HepG2 (cell line): ENCODE results near the gene SPATA32. TPM values are rescaled to one million over a fixed set of nuclear protein-coding genes. Genes with fewer than 3 reads are reported as not detected.

Source experiments
- ATAC-seq: fragments of 200-7000 bp; cut with Tn5 transposase; 3 replicates; pipeline ENCODE4 v1.9.1; 2020; ENCODE audit warnings: mild to moderate bottlenecking, moderate library complexity
- BruUV-seq: library from RNA; stranded (reverse); fragments of 400-500 nt; replicated peaks from 2 replicates; lab custom pipeline; 2021; lab: Mats Ljungman, UMichigan
- CTCF ChIA-PET: fragments of 300-600 bp; formaldehyde crosslinking; extraction: SDS; loops from one replicate; lab custom pipeline; 2021; ENCODE audit warnings: low total read pairs, inconsistent platforms, low intra/inter-chr PET ratio; lab: Yijun Ruan, JAX
- POLR2A ChIA-PET: fragments of 350-600 bp; sonication (Branson Sonifier 250); formaldehyde crosslinking; loops from one replicate; lab custom pipeline; 2020; ENCODE audit warnings: antibody characterized with exemption, inconsistent platforms; lab: Yijun Ruan, JAX
- DNase-seq: peaks from one replicate; pipeline ENCODE4 v3.0.0-alpha.2; 2015; ENCODE audit warnings: low spot score
- FAIRE-seq: peaks from 3 replicates; lab custom pipeline; 2011; peaks lifted over from hg19 to GRCh38; lab: Jason Lieb, UNC
- H2AFZ ChIP-seq: one replicate; pipeline ENCODE4 v1.6.1; 2011; ENCODE audit warnings: low read length, inconsistent platforms
- H3K27ac ChIP-seq: fragments of 300-600 bp; 3 replicates; pipeline ENCODE4 v1.8.0; 2011; ENCODE audit warnings: mixed run types, mild to moderate bottlenecking, mixed read lengths, low read length, inconsistent platforms; ENCODE audit not compliant: insufficient read depth; ENCODE audit errors: extremely low read length
- H3K27me3 ChIP-seq, 2 experiments: fragments of 200-600 bp in 1 of 2; 2 replicates in 1 of 2; 3 replicates in 1 of 2; pipeline versions ENCODE4 v1.6.0 to v1.8.0; 2011; ENCODE audit warnings: low read length in 2 of 2, mild to moderate bottlenecking in 2 of 2, moderate library complexity in 2 of 2, inconsistent platforms in 1 of 2; ENCODE audit not compliant: insufficient read depth in 2 of 2, control insufficient read depth in 1 of 2
- H3K36me3 ChIP-seq, 2 experiments: fragments of 200-600 bp in 1 of 2; replicated peaks in 1 of 2; 2 replicates in 1 of 2; 3 replicates in 1 of 2; pipeline versions ENCODE4 v1.5.1 to v1.8.0; 2011; ENCODE audit warnings: low read length in 2 of 2, inconsistent platforms in 1 of 2; ENCODE audit not compliant: insufficient read depth in 2 of 2, control insufficient read depth in 1 of 2
- H3K4me1 ChIP-seq: 2 replicates; pipeline ENCODE4 v1.5.1; 2012; ENCODE audit warnings: low read length, inconsistent platforms; ENCODE audit not compliant: insufficient read depth
- H3K4me2 ChIP-seq: 2 replicates; pipeline ENCODE4 v1.6.0; 2011; ENCODE audit warnings: low read depth, low read length, inconsistent platforms
- H3K4me3 ChIP-seq, 3 experiments: fragments of 200-600 bp in 1 of 3; sonication (generic), shearing (Covaris generic) in 1 of 3; replicated peaks in 1 of 3; 2 replicates each; pipeline ENCODE4 v1.5.1; 2011 to 2016; ENCODE audit warnings: low read length in 3 of 3, inconsistent platforms in 2 of 3, low read depth in 2 of 3, mild to moderate bottlenecking in 2 of 3, control low read depth in 1 of 3, mixed read lengths in 1 of 3; ENCODE audit not compliant: insufficient read depth in 1 of 3
- H3K79me2 ChIP-seq: one replicate; pipeline ENCODE4 v1.6.1; 2011; ENCODE audit warnings: low read length, inconsistent platforms; ENCODE audit not compliant: insufficient read depth
- H3K9ac ChIP-seq: 2 replicates; pipeline ENCODE4 v1.6.0; 2011; ENCODE audit warnings: mild to moderate bottlenecking, low read depth, low read length, inconsistent platforms; ENCODE audit not compliant: insufficient read depth
- H3K9me3 ChIP-seq: 2 replicates; pipeline ENCODE4 v1.5.1; 2012; ENCODE audit warnings: mild to moderate bottlenecking, low read length
- H4K20me1 ChIP-seq: 2 replicates; pipeline ENCODE4 v1.6.0; 2011; ENCODE audit warnings: inconsistent platforms, mild to moderate bottlenecking, low read length, moderate library complexity; ENCODE audit not compliant: insufficient read depth
- AGO1 ChIP-seq: fragments of 200-400 bp; formaldehyde crosslinking; IDR thresholded peaks from 2 replicates; pipeline ENCODE4 v1.6.1; 2017; ENCODE audit warnings: mild to moderate bottlenecking, low read depth, low read length, moderate library complexity; ENCODE audit not compliant: poor library complexity, severe bottlenecking
- ATF6 ChIP-seq: sonication (generic); formaldehyde crosslinking; conservative IDR thresholded peaks from 2 replicates; pipeline ENCODE4 v1.4.0; 2020; ENCODE audit warnings: missing genetic modification reagents
- BCL6 ChIP-seq: IDR thresholded peaks from 2 replicates; pipeline ENCODE4 v1.6.1; 2016; ENCODE audit warnings: missing genetic modification reagents, missing compliant biosample characterization
- ELF3 ChIP-seq: IDR thresholded peaks from 2 replicates; pipeline ENCODE4 v1.6.1; 2016; ENCODE audit warnings: missing genetic modification reagents, missing compliant biosample characterization
- SNAPC4 ChIP-seq: sonication (generic); formaldehyde crosslinking; IDR thresholded peaks from 2 replicates; pipeline ENCODE4 v1.4.0; 2020; ENCODE audit warnings: mild to moderate bottlenecking, missing genetic modification reagents
- SOX5 ChIP-seq: IDR thresholded peaks from 2 replicates; pipeline ENCODE4 v1.6.1; 2016; ENCODE audit warnings: borderline replicate concordance
- ZNF589 ChIP-seq: sonication (generic); formaldehyde crosslinking; conservative IDR thresholded peaks from 2 replicates; pipeline ENCODE4 v1.8.0; 2022; ENCODE audit warnings: mild to moderate bottlenecking, moderate library complexity, missing genetic modification reagents
- ZNF598 ChIP-seq: sonication (generic); formaldehyde crosslinking; IDR thresholded peaks from 2 replicates; pipeline ENCODE4 v1.5.1; 2020; ENCODE audit warnings: mild to moderate bottlenecking, missing genetic modification reagents, borderline replicate concordance
- ZNF703 ChIP-seq: sonication (generic); formaldehyde crosslinking; IDR thresholded peaks from 2 replicates; pipeline ENCODE4 v1.5.1; 2020; ENCODE audit warnings: missing genetic modification reagents, mild to moderate bottlenecking, moderate library complexity, borderline replicate concordance
- ZSCAN31 ChIP-seq: sonication (generic); formaldehyde crosslinking; IDR thresholded peaks from 2 replicates; pipeline ENCODE4 v1.5.0; 2020; ENCODE audit warnings: low read depth, mild to moderate bottlenecking, missing genetic modification reagents
- WGBS: methylation state at CpG from one replicate; pipeline ENCODE4 v1.1.6; 2017; ENCODE audit warnings: low lambda C conversion rate; 5-methylcytosine and 5-hydroxymethylcytosine counted together
- in situ Hi-C: cut with HindIII; loops from 2 replicates; pipeline ENCODE4 v1.10.0; 2017; ENCODE audit warnings: low pct_unique_long_range_greater_than_20kb; ENCODE audit not compliant: extremely low pct_ligation_motif_present
- intact Hi-C: fragments of 100-400 bp; cut with micrococcal nuclease; formaldehyde crosslinking; loops from one replicate; pipeline ENCODE4 v1.10.0; 2022; ENCODE audit not compliant: unreplicated experiment
- polyA plus RNA-seq, 8 experiments: library from polyadenylated mRNA; depleted of rRNA in 3 of 8; stranded (reverse) in 7 of 8; unstranded in 1 of 8; fragments of >200 nt; fragmentation: Illumina TruSeq in 4 of 8; extraction: Trizol in 4 of 8; gene quantifications; 2 replicates each; pipeline versions ENCODE4 v1.2.1 to v1.2.3, GENCODE V29; 2011 to 2016; ENCODE audit warnings: low read depth in 4 of 8, missing spikeins in 1 of 8, mixed read lengths in 1 of 8; ENCODE audit not compliant: insufficient read depth in 1 of 8
- total RNA-seq, 5 experiments: library from RNA; depleted of rRNA; stranded (reverse); fragments of >200 nt; fragmentation: Illumina TruSeq; extraction: Trizol; gene quantifications; 2 replicates each; pipeline ENCODE4 v1.2.3, GENCODE V29; 2016; ENCODE audit warnings: low read depth in 1 of 5
- TF ChIP-seq, protein P1 (sequence below): sonication (generic); formaldehyde crosslinking; IDR thresholded peaks from 2 replicates; pipeline ENCODE4 v1.4.0; 2020; ENCODE audit warnings: missing genetic modification reagents, borderline replicate concordance

SPATA32 gene
- total and polyA plus RNA-seq, 2 of the 13 experiments (the other 11 are each of a cell fraction or from before 2014, with no cell fraction given), result not detected

- 87% methylated on average over 7 of the region's 7 CpGs for WGBS
- FAIRE-seq (no peak), ATAC-seq (no peak), DNase-seq (no peak)
- H3K9ac ChIP-seq, result no peak overlapping the region
- no peaks in the 10 kb centered on the region for H3K79me2 ChIP-seq
- CTCF ChIA-PET, result interaction anchor here (0.7 to 5.4 kb wide), 2 partner anchors 39 to 107 kb away, joined by 3 to 114 read pairs; partner anchors contain the start of gene MAP3K14
- peaks cover 8% of the 10 kb centered on the region for H3K4me1 ChIP-seq
- no peaks in the 10 kb centered on the region for H3K27me3 ChIP-seq
- no peaks in the 10 kb centered on the region for H4K20me1 ChIP-seq
- H3K9me3 ChIP-seq, result no peaks in the 10 kb centered on the region
- H3K4me2 ChIP-seq, result no peak overlapping the region
- intact Hi-C loops, result loop anchor here (1.0 to 5.0 kb wide), 4 partner anchors 35 to 107 kb away; no protein-coding TSS in a partner anchor
- in situ Hi-C loops, result loop anchor here (5.0 kb wide), 1 partner anchor 109 kb away; no protein-coding TSS in a partner anchor
- TF ChIP-seq, protein P1, sequence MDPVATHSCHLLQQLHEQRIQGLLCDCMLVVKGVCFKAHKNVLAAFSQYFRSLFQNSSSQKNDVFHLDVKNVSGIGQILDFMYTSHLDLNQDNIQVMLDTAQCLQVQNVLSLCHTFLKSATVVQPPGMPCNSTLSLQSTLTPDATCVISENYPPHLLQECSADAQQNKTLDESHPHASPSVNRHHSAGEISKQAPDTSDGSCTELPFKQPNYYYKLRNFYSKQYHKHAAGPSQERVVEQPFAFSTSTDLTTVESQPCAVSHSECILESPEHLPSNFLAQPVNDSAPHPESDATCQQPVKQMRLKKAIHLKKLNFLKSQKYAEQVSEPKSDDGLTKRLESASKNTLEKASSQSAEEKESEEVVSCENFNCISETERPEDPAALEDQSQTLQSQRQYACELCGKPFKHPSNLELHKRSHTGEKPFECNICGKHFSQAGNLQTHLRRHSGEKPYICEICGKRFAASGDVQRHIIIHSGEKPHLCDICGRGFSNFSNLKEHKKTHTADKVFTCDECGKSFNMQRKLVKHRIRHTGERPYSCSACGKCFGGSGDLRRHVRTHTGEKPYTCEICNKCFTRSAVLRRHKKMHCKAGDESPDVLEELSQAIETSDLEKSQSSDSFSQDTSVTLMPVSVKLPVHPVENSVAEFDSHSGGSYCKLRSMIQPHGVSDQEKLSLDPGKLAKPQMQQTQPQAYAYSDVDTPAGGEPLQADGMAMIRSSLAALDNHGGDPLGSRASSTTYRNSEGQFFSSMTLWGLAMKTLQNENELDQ (CRISPR knock-in tag), result no peak
- TF ChIP-seq ZNF598 (CRISPR knock-in tag), result no peak
- no peak for TF ChIP-seq SNAPC4 (CRISPR knock-in tag)
- no peak for TF ChIP-seq BCL6
- TF ChIP-seq ZNF589 (CRISPR knock-in tag), result no peak
- no peak for TF ChIP-seq AGO1
- TF ChIP-seq ZNF703 (CRISPR knock-in tag), result no peak
- TF ChIP-seq ZSCAN31 (CRISPR knock-in tag), result no peak
- no peak for TF ChIP-seq ELF3 (CRISPR knock-in tag)
- TF ChIP-seq ATF6 (CRISPR knock-in tag), result no peak
- no peak for TF ChIP-seq SOX5 (CRISPR knock-in tag)
- POLR2A ChIA-PET, result interaction anchor here (1.3 to 2.2 kb wide), 4 partner anchors 34 to 147 kb away, joined by 5 to 14 read pairs (median 8); partner anchors contain the start of gene MAP3K14
- peaks cover 8 to 18% of the 10 kb centered on the region in 2 experiments; a peak in 4 of 5 replicates for H3K36me3 ChIP-seq
- no peak overlapping the region for H3K4me3 ChIP-seq
- H3K27ac ChIP-seq, result peak overlapping the region; percentile 22
- no TSS peak for BruUV-seq
- H2AFZ ChIP-seq, result no peak overlapping the region
Measured at GRCh38 chr17:45277992-45278391, 16.1 kb upstream of the SPATA32 start.
